ENCODE data around the gene WDR81.
"Not testable (repeated sequence)": the region's sequence is repeated elsewhere in the genome, so short reads cannot be mapped to it uniquely, and the experiment has no call there.

Gene WDR81

DNA sequence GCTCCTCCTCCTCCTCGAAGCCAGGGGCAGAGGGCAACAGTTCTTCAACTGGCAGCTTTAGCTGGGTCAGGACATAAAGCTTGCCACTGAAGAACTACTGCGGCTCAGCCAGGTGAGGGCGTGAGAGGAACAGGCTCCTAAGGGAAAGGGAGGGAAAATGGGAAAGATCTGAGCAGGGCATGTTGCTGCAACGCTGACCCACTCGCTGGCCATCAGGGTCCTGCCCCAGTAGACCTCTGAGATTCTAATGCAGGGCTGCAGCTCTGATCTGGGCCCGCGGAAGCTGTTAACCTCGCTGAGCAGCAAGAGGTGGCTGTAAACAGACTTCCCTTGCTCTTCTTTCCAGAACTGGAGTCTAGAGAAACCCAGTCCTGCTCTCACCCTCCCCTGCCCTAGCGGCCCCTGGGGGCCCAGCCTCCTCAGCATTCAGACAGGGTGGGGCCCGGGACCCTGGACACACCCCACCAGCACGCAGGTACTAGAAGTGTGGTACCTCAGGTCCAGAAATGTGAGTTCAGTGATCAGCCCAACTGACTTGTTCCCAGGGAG is 10.6 kb upstream of the WDR81 start:
- DNase-seq: no peak

DNA sequence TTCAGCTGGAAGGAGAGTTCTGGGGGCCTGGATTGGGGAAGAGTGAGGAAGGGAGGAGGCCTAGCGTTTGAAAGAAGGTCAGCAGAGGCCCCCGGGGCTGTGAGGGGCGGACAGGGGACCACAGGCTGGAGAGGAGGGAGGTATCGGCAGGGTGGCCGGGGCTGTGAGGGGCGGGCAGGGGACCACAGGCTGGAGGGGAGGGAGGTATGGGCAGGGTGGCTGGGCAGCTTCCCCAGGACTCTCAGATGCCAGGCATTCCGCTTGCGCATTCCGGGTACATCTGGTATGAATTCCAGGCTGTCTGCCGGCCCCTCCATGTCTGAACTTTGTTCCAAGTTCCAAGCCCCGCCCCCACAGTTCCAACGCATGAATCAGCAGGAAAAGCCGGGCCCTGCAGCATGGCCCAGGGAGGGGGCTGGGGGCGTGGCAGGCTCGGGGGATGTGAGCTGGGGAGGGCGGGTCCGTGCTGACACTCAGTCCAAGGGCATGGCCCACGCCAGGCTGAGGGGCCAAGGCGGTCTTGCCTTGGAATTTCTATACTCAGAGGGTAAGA is 10.0 kb upstream of the WDR81 start:
- DNase-seq: no peak

DNA sequence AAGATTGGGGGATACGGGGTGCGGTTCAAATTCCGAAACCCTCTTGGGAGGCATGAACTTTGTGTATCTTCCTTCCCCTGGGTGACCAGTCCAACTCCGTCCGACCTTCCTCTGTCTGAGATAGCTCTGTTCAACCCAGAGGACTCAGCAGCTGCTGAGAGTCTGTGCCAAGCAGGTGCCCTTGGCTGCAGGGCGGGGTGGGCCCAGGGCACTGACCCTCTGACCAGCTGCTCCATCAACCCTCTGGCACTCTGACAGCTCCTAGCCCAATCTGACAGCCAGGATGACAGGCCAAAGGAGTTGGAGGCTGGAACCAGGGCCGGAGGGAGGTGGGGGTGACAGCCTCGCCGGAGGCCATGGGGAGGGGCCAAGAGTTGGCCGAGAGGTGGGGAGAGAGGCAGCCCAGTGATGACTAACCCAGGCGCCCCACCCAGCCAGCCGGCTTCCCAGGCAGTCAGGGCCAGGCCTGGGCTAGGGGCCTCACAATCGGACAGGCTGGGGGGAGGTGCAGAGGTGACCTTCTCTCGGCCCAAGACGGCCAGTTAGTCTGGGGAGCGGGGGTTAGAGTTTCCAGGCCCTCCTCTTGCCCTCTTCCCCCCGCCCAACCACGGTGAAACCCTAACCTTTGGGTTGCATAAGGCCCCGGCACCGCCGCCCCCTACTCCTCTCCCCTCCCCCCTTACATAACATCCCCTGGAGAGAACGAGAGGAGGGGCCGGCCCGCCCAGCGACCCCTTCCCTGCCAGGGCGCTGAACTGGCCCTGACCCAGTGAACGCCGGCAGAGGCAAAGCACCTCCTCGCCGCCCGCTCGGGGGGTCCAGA is 9.3 kb upstream of the WDR81 start:
- no peak for DNase-seq

DNA sequence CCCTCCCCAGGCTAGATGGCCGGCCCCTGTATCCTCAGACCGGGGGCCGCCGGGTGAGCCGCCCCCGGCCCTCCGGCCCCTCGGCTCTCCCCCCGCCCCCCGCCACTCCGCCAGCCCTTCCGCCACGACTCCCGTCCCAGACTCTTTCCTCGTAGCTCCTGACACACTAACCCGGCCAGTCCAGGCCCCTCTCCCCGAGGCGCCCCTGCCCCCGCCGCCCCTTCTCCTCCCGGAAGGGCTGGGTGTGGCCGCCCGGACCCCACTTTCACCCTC is 8.8 kb upstream of the WDR81 start:
- DNase-seq: no peak

DNA sequence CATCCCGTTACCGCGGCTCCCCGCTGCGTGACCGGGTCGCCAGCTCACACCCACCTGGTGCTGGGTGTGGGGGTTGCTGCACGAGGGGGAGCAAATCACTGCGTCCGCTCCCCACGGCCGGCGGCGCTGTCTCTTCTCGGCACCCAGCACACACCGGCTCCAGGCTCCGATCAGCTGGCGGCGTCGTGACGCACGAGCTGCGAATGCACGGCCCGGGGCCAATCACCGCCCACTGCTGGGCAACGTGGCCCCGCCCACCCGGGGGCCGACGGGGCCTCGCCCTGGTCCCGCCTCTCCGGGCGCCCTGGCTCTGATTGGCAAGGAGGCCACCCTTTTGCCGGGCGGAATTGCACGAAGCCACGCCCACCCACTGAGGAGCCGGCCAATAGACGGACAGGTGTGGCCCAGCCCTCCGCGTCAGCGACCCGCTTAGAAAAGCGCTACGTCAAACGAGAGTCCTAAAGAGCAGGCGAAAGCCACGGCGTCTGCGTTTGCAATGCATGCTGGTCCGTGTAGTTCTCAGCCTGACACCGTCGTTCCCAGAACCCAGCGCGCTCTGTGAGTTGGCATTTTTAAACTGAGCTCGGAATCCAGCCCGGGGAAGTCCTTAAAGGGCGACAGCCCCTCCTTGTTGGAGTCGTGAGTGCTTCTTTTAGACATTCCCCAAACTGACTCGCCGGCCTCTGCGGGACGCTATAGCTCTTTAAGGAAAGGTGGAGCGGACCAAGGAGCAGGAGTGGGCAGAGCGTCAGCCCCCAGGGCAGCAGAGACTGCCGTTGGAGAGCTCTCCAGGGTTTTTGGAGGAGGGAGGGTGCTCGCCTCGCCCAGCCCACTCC is 8.2 kb upstream of the WDR81 start:
- DNase-seq: peak; percentile 99

DNA sequence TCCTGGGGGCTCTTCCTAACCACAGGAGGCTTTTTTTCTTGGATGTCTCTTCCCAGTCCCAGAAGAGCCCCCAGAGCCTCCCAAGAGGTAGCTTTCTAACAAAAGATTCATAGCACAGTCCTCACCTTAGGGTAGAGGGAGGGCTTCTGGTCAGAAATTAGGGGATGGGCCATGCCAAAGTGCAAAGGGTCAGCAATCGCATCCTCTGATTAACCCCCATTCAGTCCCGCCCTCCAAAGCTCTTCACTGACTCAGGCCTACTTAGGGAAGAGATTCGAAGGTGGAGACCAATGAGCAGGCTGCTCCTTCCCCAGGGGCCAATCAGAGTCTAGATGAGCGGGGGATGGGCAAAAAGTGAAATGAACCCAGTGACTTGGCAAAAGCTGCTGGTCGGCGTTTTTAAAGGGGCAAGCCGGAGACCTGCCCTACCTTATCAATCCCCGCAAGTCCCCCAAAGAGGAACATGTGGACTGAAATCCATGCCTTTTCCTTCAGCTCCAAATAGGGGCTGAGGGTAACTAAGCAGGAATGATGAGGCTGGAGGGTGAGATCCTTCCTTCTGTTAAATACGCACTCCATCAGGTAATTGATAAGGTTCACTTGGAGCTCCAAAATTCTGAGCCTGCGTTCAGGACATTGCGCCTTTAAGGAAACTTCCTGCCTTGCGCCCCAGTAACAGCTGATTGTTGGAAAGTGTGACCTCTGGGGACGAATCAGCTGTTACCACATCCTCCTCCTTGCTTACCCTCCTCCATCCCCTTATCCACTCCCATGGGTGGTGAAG is 7.4 kb upstream of the WDR81 start:
- peak; percentile 75 to 83 for DNase-seq

DNA sequence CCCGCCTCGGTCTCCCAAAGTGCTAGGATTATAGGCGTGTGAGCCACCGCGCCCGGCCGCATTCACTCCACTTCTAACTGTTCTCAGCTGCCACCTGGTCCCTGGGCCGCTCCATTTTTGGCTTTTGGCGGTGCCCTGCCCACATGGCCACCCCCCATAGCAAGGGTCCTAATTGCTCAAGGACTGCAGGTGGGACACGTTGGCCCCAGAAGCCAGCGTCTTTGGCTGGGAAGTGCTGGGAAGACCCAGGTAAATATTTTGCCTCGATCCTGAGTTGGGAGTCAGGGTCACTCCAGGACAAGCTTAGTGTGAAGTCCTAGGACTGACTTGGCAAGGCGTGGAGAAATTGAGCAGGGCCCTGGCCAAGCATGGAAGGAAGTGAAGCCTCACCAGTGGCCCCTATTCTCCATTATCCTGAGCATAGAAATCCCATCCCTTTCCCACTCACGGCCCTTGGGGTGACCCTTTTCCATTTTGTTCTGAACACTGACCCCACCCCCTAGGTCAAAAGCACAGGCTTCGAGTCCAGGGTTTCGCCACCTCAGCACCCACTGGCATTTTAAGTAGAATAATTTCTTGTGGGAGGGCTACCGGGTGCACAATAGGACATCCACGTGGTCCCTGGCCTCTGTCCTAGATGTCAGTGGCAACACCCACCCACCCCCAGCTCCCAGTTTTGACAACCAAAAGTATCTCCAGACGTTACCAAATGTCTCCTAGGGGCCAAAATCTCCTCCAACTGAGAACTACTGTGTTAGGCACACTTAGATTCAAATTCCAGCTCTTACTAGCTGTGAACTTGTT is 5.9 kb upstream of the WDR81 start:
- no peak for DNase-seq

DNA sequence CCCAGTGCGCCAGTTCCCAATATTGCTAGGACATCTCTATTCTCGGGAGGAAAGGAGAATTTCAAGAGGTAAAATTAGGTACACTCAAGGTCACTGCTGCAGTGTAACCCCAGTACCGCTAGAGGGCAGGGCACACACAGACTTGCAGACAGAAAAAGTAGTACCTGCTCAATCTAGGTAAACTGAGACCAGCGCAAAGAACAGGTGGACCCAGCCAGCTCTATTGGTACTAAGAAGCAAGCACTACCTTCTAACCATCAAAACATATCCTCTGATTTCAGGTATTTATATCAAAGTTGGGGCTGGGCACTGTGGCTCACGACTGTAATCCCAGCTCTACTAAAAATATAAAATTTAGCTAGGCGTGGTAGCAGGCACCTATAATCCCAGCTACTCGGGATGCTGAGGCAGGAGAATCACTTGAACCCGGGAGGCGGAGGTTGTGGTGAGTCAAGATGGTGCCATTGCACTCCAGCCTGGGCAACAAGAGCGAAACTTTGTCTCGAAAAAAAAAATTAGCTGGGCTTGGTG is 3.6 kb upstream of the WDR81 start:
- peak; percentile 66 to 68 for DNase-seq

DNA sequence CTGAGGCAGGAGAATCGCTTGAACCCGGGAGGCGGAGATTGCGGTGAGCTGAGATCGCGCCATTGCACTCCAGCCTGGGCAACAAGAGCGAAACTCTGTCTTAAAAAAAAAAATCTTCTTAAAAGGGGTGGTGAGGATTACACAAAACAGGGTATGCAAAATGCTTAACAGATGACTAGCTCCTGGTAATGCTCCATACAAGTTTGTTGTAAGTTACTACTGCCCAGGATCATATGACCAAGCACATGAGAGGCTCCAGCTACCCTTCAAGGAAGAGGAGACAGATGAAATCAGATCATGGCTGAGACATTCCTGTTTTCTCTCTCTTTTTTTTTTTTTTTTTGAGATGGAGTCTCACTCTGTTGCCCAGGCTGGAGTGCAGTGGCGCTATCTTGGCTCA is 2.5 kb upstream of the WDR81 start:
- DNase-seq: not testable (repeated sequence)

DNA sequence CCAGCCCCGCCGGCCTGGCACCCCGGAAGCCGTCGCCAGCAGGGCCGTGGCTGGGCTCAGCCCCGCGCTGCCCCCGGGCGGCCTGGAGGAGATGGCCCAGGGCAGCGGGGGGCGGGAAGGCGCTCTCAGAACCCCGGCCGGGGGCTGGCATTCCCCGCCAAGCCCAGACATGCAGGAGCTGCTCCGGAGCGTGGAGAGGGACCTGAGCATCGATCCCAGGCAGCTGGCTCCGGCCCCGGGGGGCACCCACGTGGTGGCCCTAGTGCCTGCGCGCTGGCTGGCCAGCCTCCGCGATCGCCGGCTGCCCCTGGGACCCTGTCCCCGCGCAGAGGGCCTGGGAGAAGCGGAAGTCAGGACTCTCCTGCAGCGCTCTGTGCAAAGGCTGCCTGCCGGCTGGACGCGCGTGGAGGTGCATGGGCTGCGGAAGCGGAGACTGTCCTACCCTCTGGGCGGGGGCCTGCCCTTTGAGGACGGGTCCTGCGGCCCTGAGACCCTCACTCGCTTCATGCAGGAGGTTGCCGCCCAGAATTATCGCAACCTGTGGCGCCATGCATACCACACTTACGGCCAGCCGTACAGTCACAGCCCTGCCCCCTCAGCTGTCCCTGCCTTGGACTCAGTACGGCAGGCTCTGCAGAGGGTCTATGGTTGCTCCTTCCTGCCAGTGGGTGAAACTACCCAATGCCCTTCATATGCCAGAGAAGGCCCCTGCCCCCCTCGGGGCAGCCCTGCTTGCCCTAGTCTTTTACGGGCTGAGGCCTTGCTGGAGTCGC is 551 bp downstream of the WDR81 start:
- DNase-seq: no peak

DNA sequence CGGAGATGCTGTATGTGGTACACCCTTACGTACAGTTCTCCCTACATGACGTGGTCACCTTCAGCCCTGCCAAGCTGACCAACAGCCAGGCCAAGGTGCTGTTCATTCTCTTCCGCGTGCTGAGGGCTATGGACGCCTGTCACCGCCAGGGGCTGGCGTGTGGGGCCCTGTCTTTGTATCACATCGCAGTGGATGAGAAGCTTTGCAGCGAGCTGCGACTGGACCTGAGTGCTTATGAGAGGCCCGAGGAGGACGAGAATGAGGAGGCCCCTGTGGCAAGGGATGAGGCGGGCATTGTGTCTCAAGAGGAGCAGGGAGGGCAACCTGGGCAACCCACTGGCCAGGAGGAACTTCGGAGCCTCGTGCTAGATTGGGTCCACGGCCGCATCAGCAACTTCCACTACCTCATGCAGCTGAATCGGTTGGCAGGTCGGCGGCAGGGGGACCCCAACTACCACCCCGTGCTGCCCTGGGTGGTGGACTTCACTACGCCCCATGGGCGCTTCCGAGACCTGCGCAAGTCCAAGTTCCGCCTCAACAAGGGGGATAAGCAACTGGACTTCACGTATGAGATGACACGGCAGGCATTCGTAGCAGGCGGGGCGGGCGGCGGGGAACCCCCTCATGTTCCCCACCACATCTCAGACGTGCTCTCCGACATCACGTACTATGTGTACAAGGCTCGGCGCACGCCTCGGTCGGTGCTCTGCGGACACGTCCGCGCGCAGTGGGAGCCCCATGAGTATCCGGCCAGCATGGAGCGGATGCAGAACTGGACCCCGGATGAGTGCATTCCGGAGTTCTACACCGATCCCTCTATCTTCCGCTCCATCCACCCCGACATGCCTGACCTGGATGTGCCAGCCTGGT is 1.4 kb downstream of the WDR81 start:
- DNase-seq: no peak

DNA sequence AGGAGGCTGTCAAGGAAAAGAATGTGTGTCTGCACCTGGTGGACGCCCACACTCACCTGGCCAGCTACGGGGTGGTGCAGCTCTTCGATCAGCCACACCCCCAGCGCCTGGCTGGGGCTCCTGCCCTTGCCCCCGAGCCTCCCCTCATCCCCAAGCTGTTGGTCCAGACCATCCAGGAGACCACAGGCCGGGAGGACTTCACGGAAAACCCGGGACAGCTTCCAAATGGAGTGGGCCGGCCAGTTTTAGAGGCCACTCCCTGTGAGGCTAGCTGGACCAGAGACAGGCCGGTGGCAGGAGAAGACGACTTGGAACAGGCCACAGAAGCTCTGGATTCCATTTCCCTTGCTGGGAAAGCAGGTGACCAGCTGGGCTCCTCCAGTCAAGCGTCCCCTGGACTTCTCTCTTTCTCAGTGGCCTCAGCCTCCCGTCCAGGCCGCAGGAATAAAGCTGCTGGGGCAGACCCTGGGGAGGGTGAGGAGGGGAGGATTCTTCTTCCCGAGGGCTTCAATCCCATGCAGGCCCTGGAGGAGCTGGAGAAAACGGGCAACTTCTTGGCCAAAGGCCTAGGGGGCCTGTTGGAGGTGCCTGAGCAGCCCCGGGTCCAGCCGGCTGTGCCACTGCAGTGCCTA is 2.2 kb downstream of the WDR81 start:
- no peak for DNase-seq

DNA sequence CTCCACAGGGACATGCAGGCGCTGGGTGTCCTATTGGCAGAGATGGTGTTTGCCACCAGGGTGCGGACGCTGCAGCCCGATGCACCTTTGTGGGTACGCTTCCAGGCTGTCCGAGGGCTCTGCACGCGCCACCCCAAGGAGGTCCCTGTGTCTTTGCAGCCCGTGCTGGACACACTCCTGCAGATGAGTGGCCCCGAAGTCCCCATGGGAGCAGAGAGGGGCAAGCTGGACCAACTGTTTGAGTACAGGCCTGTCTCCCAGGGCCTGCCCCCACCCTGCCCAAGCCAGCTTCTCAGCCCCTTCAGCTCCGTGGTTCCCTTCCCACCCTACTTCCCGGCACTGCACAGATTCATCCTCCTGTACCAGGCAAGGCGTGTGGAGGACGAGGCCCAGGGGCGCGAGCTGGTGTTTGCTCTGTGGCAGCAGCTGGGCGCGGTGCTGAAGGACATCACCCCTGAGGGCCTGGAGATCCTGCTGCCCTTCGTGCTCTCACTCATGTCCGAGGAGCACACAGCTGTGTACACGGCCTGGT is 2.8 kb downstream of the WDR81 start:
- DNase-seq: no peak

DNA sequence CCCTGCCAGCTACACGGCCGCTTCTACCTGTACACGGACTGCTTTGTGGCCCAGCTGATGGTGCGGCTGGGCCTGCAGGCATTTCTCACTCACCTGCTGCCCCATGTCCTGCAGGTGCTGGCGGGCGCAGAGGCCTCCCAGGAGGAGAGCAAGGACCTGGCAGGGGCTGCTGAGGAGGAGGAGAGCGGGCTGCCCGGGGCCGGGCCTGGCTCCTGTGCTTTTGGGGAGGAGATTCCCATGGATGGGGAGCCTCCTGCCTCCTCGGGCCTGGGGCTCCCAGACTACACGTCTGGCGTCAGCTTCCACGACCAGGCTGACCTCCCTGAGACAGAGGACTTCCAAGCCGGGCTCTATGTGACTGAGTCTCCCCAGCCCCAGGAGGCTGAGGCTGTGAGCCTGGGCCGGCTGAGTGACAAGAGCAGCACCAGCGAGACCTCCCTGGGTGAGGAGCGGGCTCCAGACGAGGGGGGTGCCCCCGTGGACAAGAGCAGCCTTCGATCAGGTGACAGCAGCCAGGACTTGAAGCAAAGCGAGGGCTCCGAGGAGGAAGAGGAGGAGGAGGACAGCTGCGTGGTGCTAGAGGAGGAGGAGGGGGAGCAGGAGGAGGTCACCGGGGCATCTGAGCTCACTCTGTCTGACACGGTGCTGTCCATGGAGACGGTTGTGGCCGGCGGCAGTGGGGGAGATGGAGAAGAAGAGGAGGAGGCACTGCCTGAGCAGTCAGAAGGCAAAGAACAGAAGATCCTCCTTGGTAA is 3.5 kb downstream of the WDR81 start:
- DNase-seq: no peak

DNA sequence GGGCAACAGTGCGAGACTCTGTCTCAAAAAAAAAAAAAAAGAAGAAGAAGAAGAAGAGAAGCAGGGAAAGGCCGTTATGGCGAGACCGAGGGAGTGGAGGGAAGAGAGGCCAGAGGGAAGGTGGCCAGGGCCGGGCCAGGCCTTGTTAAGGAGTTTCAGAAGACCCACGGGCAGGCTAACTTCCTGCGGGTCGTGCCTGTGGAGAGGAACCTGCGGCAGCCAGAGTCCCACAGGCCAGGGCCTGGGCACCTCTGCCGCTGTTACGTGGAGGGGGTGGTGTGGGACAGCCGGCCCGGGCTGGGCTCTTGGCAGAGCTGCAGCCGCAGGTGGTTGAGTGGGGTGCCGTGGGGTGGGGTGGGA is 5.4 kb downstream of the WDR81 start:
- DNase-seq: no peak

DNA sequence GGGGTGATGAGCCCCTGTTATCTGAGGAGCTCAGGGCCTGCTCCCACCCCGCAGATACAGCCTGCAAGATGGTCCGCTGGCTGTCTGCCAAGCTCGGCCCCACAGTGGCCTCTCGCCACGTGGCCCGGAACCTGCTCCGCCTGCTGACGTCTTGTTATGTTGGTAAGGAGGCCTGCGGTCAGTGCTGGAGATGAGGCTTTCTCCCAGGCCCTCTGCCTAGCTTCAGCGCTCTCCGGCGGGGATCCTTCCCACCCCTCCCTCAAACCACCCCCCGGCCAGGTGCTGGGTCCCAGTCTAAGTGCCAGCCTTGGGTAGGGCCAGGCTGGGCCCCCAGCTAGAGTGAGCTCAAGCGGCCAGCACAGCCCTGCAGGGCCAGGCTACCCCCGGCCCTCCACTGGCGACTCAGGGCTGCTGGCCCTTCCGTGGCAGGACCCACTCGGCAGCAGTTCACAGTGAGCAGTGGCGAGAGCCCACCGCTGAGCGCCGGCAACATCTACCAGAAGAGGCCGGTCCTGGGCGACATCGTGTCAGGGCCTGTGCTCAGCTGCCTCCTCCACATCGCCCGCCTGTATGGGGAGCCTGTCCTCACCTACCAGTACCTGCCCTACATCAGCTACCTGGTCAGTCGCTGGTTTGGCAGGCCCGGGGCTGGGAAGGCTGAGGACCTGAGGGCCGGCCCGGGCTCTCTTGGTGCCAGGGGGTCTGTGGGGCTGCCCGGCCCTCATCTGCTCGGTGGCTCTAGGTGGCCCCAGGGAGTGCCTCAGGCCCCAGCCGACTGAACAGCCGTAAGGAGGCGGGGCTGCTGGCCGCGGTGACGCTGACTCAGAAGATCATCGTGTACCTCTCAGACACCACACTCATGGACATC is 6.1 kb downstream of the WDR81 start:
- DNase-seq: no peak

DNA sequence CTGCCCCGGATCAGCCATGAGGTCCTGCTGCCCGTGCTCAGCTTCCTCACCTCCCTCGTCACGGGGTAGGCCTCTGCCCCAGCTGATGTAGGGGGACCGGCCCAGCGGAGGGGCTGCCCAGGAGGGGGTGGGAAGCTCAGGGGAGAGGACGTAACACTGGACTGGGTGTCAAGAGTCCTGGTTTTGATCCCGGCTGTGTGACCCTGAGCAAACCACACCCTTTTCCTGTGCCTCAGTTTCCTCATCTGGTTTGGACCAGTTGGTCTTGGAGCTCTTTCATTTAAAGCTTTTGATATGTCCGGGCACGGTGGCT is 6.6 kb downstream of the WDR81 start:
- no peak for DNase-seq

Measured in stimulated activated CD4-positive, alpha-beta T cell treated with anti-CD3 and anti-CD28 coated beads, Interleukin-2, amount 100 ng/mL, for 48 hours (primary cell).